Effector CD4-positive, alpha-beta T cell (primary cell): ENCODE results near the gene CYP46A1.
"Not testable (repeated sequence)": the region's sequence is repeated elsewhere in the genome, so short reads cannot be mapped to it uniquely, and the experiment has no call there.

Source experiments
- DNase-seq: peaks from one replicate; pipeline ENCODE4 v3.0.0-alpha.2; 2020

The CYP46A1 gene

DNA sequence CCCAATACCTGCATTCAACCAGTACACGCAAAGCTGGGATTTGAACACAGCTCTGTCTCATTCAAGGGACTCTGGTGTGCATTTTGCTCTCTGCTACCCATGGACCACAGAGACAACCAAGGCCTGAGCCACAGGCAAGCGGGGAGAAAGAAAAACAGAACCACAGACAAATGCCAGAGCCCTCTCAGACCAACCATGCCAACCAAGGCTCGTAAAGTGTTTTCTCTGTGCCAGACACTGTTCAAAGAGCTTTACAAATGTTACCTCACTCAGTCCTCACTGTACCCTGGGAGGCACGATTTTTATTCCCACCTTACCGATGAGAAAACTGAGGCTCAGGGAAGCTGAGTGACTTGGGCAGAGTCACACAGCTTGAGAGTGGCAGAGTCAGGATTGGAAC is 76.7 kb downstream of the CYP46A1 start:
- no peak for DNase-seq

DNA sequence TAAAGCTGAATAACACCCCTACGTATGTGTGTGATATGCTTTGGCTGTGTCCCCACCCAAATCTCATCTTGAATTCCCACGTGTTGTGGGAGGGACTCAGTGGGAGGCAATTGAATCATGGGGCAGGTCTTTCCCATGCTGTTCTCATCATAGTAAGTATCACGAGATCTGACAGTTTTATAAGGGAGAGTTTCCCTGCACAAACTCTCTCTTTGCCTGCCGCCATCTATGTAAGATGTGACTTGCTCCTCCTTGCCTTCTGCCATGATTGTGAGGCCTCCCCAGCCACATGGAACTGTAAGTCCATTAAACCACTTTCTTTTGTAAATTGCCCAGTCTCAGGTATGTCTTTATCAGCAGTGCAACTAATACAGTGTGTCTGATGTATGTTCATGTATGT is 78.8 kb downstream of the CYP46A1 start:
- DNase-seq = not testable (repeated sequence)

DNA sequence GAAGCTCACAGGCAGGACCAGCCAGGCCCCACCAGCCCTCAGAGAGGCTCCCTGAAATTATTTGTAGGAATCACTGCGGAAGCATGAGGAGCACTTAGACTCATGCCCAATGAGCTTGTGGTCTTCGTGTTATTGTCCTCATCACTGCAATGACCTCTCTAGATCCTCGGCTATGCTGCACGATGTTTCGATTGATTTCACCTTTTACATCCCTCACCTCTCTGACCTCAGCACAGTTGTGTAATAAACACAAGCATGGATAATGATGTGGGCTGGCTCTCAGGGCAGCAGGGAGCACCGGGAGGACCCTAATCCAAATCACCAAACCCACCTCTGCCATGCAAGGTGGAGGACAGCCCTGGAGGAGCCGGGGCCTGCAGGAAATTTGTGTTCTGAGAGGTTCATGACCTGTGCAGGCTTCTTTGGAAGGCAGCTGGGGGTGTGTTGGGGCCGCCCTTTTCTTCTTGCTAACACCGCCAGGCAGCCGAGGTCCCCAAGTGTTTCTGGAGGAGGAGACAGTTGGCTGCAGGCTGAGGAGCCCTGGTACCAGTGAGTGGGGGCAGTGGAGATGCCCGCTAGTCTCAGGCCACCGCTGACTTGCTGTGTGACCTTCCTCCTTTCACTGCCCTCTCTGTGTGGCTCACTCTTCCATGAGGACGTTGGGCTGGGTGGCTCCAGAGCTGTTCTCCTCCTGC is 79.6 kb downstream of the CYP46A1 start:
- no peak for DNase-seq

DNA sequence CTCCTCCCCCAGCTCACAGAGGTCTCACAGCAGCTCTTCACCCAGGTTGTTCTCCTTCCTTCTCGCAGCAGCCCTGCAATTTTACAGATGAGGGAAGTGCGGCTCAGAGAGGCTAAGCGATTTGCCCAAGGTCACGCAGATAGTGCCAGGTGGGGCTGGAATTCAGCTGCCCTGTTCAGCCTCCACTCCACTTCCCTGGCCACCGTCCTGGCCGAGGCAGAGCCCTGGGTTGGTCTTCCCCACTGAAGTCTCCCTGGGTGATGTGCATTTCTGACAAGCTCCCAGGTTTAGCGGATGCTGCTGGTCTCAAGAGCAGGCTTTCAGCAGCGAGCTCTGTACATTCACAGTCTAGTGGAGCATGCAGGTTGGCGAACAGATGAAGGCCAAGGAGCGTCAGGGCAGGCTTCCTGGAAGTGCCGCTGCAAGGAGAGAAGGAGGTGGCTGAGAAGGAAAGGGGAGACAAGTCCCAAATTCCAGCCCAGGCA is 80.2 kb downstream of the CYP46A1 start:
- DNase-seq = no peak

DNA sequence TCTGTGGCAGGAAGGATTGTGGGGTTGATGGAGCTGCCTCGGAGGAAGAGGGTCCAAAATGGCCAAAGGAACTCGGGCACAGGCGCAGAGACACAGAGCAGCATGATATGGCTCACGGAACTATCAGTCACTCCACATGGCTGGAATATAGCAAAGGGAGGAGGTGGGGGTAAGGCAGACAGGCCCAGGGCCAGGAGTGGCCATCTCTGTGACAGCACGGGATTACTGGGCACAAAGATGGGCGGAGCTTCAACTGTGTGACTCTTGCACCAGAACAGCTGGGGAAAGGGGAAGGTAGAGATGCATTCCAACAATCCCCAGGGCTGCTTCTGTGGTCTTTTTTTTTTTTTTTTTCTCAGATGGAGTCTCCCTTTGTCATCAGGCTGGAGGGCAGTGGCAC is 84.3 kb downstream of the CYP46A1 start:
- DNase-seq = no peak

DNA sequence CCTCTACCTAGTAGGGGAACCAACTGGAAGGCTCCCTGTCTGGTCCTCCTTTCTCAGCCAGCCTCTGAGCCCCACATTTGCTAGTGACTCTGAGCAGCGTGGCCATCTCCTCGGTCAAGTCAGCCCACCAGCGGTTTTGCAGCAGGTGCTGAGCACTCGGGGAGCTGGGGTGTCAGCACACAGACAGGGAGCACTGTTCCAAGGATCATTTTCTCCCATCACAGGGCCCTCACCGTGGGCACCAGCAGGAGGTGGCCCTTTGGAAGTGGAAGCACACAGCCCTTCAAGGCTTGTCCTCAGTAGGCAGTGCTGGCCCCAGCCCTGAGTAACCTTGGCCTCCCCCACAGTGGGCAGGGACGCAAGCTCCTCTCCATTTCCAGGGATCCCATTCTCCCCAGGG is 85.0 kb downstream of the CYP46A1 start:
- DNase-seq = no peak

DNA sequence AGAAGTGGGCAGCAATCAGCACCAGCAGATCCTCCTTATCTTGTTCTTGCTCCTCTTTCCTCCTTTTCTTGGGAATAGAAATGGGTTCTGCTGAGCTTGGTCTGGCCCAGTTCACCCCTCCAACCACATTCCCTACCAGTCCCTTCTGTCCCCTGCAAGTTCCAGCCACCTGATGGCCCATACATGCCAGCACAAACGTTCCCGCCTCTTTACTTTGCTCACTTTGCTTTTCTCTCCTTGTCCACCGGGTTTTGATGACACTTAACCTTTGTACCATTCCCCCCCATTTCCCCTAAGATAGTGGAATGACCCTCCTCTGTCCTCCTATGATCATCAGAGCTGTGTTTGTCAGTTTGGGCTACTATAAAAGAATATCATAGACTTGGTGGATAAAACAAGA is 85.7 kb downstream of the CYP46A1 start:
- DNase-seq = no peak

DNA sequence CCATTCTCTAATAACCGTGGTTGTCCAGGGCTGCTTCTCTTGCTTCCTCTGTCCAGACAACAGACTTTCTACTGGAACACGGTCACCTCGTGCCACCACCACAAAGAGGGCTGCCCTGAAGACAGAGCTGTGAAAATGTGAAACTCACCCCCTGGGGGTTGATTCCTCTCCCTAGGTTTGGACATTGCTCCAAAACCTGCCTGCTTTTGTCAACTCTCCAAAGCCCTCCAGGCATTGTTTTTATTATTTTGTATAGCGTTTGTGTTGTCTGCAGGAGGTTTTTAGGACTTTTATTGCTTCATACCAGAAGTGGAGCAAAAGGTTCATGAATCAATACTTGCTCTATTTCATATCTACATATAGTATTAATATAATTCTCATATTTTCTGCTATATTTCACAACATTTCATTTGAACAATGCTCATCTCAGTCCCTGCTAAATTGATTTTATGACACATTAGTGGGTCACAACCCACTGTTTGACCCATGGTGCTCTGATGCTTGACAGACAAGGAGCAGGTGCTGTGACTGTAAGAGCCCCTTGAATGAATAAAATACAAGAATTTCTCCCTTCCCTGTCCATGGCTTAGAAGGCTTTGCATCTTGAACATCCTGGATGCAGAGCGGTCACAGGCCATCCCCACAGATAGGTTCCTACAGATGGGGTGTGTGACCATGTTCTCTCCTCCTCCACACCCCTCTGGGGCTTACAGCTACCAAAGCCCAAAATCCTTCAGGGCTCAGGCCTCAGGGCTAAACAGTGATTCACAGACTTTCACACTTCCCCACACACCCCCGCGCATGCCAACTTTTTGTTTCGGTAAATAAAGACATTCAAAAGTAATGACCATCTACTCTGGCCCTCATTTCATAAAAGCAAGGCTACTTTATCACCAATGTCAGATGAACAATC is 88.5 kb downstream of the CYP46A1 start:
- DNase-seq = no peak

DNA sequence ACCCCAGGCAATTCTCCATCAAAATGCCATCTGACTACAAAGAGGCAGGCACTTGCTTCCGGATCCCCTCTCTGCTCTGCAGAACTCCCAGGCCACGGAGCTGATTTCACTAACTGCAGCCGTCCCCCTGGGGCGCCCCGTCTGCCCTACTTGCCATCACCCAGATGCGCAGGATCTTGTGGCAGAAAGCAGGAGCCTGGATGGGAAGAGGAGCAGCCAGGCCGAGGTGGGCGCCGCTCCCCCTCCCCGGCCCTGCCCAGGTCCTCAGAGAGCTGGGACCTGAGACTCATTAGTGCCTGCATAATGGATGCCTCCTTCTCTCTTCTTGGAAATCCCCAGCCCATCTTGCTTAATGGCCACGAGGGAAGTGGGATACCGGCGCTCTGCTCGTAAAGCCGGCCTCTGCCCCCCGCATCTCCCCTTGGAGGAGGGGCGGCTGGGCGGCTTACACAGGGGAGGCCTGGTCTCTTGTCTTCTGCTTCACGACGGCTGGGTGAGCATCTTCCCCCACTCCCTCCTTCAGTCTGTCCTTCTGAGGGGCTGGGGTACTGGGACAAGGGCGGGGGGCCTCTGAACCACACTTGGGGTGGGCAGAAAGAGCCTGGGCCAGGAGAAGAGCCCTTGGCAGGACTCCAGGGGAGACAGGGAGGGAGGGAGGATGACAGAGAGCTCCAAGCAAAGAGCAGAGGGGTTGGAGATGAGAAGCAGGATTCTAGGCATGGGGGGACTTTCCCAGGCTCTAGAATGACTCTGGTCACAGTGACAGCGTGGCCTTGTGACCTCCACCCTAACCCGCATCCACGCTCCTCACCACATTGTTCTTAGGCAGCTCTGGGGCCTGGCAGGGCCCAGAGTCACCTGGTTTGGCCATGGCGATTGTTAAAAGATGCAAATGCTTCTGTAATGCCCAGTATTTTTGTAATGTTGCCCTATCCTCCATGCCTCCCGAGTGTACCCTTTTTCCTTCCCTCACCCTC is 89.7 kb downstream of the CYP46A1 start:
- DNase-seq = no peak

DNA sequence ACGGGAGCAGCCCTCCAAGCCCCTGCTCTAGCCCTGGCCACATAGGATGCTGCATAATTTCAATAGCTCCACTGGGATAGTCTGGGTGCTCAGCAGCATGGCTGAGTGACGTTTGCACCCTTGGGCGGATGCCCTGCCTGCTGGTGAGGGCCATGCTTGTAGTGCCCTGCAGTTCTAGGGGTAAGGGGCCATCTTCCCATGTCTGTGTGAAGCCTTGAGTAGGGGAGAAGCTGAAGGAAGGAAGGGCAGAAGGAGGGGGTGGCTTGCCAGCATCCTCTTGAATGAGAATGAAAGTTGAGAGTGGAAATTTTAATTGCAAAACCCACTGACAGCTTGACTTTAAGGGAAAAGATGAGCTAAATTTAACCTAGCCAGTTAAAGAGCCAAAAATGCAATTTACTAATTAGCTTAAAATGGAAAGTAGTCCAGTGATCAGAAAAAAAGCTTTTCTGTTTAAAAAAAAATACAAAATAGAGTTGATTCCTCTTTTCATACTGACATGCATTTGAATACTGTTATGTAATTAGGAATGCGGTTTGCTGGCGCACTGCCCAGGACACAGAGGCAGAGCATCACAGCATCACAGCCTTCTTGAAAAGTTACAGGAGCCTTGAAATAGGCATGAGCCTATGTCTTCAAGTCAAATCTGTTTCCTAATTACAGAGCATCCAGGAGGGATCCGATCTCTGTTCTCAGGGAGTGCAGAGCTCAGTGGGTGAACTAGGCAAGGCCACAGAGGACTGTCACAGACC is 90.6 kb downstream of the CYP46A1 start:
- no peak for DNase-seq

DNA sequence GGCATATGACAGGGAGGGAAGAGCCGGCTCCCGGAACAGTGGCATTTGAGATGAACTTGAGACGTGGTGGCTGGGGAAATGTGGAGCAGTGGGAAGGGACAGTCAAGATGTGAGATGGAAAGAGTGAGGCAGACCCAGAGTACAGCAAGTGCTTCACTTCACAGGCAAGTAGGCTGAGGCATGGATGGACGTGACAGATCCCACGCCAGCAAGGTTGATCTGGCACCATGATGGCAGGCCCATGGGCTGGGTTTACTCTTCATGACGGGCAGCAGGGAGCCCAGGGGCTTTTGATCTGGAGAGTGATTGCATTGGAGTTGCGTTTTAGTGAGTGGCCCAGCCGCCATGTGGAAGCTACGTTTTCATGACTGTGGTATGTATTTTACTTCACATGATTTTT is 91.3 kb downstream of the CYP46A1 start:
- no peak for DNase-seq
